HEK293T (cell line): ENCODE measurements around the gene CDH4.

Source experiments
- CTCF ChIA-PET: fragments of 350-600 bp; formaldehyde crosslinking; extraction: SDS; loops from one replicate; lab custom pipeline; 2021; ENCODE audit warnings: antibody characterized with exemption, inconsistent platforms; lab: Yijun Ruan, JAX
- POLR2A ChIA-PET: fragments of 350-600 bp; formaldehyde crosslinking; extraction: SDS; loops from one replicate; lab custom pipeline; 2020; ENCODE audit warnings: antibody characterized with exemption, inconsistent platforms; lab: Yijun Ruan, JAX
- DNase-seq: peaks from one replicate; pipeline ENCODE4 v3.0.0; 2012; ENCODE audit warnings: mixed read lengths; ENCODE audit errors: extremely low spot score
- ARNT ChIP-seq: fragments of 450-650 bp; IDR thresholded peaks from 2 replicates; pipeline ENCODE4 v1.6.1; 2017; ENCODE audit warnings: mild to moderate bottlenecking
- BHLHE40 ChIP-seq: fragments of 450-650 bp; IDR thresholded peaks from 2 replicates; pipeline ENCODE4 v1.6.1; 2016; ENCODE audit warnings: mild to moderate bottlenecking, moderate library complexity, borderline replicate concordance
- CTBP1 ChIP-seq: fragments of 450-650 bp; IDR thresholded peaks from 2 replicates; pipeline ENCODE4 v1.6.1; 2016; ENCODE audit warnings: borderline replicate concordance
- ELF4 ChIP-seq: fragments of 450-650 bp; IDR thresholded peaks from 2 replicates; pipeline ENCODE4 v1.6.1; 2017; ENCODE audit warnings: antibody characterized with exemption
- FOXA1 ChIP-seq: fragments of 450-650 bp; IDR thresholded peaks from 2 replicates; pipeline ENCODE4 v1.6.1; 2016; ENCODE audit warnings: mild to moderate bottlenecking
- FOXK2 ChIP-seq: fragments of 450-650 bp; IDR thresholded peaks from 2 replicates; pipeline ENCODE4 v1.6.1; 2016; ENCODE audit warnings: mild to moderate bottlenecking
- FOXM1 ChIP-seq: fragments of 450-650 bp; IDR thresholded peaks from 2 replicates; pipeline ENCODE4 v1.6.1; 2017; ENCODE audit warnings: mild to moderate bottlenecking, borderline replicate concordance
- HDGF ChIP-seq: fragments of 450-650 bp; IDR thresholded peaks from 2 replicates; pipeline ENCODE4 v1.6.1; 2017; ENCODE audit warnings: antibody characterized with exemption, borderline replicate concordance
- L3MBTL2 ChIP-seq: fragments of 450-650 bp; conservative IDR thresholded peaks from 2 replicates; pipeline ENCODE4 v1.6.1; 2016; ENCODE audit warnings: mild to moderate bottlenecking
- LEF1 ChIP-seq: fragments of 450-650 bp; IDR thresholded peaks from 2 replicates; pipeline ENCODE4 v1.6.1; 2017; ENCODE audit warnings: mild to moderate bottlenecking, borderline replicate concordance
- NFRKB ChIP-seq: fragments of 450-650 bp; IDR thresholded peaks from 2 replicates; pipeline ENCODE4 v1.6.1; 2016; ENCODE audit warnings: mild to moderate bottlenecking, moderate library complexity
- SP1 ChIP-seq: fragments of 450-650 bp; IDR thresholded peaks from 2 replicates; pipeline ENCODE4 v1.6.1; 2017
- SUZ12 ChIP-seq: fragments of 450-650 bp; IDR thresholded peaks from 2 replicates; pipeline ENCODE4 v1.6.1; 2016; ENCODE audit warnings: mild to moderate bottlenecking
- TARDBP ChIP-seq: fragments of 450-650 bp; IDR thresholded peaks from 2 replicates; pipeline ENCODE4 v1.6.1; 2016
- ZNF384 ChIP-seq: fragments of 450-650 bp; IDR thresholded peaks from 2 replicates; pipeline ENCODE4 v1.6.1; 2016
- TF ChIP-seq, protein P1 (sequence below): fragments of 450-650 bp; IDR thresholded peaks from 2 replicates; pipeline ENCODE4 v1.6.1; 2016

Gene CDH4

DNA sequence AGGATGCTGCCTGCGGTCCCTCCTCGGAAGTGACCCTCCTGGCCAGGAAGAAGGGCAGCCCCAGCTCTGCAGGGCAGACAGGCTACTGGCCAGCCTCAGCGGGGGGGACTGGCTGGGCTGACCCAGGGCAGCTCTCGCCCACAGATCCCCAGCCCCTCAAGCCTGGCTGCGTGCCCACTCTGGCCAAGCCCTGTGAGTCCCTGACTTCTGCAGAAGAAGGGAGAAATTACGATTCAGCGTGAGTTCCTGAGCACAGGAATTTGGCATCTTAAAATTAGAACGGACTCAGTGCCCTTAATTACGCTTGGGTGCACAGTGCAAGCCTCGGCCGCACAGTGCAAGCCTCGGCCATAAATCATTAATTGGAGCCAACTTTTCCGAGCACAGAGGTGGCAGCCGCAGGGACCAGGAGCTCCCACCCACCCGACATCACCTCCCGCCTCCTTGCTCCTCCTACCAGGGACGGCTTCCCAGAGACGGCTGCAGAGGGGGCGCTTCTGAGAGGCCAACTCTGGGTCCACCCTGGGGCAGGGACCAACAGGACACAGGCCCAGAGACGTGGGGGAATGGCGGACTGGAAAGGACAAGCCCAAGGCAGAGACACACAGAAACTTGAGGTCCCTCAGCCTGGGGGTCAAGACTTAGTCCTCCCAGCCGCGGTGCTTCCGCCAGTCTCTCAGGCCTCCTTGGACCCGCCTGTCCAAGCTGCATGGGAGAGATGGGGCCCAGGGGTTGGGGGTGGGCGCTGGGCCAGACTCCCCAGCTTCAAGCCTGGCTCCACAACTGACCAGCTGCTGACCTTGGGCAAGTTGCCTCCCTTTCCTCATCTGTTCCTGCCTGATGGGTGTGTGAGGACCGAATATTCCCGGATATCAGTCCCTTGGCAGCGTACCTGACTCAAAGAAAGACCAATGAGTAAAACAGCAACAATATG is 648.2 kb downstream of the CDH4 start:
- ChIA-PET CTCF (no interaction called here), POLR2A (no interaction called here)
- TF ChIP-seq FOXK2 = no peak
- TF ChIP-seq HDGF = no peak
- TF ChIP-seq, protein P1, sequence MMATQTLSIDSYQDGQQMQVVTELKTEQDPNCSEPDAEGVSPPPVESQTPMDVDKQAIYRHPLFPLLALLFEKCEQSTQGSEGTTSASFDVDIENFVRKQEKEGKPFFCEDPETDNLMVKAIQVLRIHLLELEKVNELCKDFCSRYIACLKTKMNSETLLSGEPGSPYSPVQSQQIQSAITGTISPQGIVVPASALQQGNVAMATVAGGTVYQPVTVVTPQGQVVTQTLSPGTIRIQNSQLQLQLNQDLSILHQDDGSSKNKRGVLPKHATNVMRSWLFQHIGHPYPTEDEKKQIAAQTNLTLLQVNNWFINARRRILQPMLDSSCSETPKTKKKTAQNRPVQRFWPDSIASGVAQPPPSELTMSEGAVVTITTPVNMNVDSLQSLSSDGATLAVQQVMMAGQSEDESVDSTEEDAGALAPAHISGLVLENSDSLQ = no peak
- no peak for DNase-seq

DNA sequence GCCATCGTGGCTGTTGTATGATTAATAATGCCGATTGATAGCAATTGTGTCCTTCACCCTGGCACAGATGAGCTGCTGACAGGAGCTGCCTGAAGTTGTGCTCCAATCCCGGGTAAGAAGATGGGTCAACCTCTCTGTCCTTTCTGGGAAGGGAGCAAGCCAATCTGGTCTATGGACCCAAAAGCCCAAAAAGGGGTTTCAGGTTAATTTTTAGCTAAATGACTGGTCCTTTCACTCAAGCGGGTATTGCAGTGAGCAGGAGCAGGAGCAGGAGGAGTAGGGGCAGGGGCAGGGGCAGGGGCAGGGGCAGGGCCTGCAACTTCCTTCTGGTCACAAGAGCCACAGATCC is 648.9 kb downstream of the CDH4 start:
- ChIA-PET CTCF (no interaction called here), POLR2A (no interaction called here)
- no peak for DNase-seq
- TF ChIP-seq TARDBP (no peak), FOXM1 (no peak), HDGF (no peak), SUZ12 (no peak), L3MBTL2 (no peak)

GRCh38 chr20:61901392-61902220 is 649.5 kb downstream of the CDH4 start:
- TF ChIP-seq TARDBP = no peak
- DNase-seq = no peak
- CTCF ChIA-PET = no interaction called here
- POLR2A ChIA-PET = no interaction called here

GRCh38 chr20:61902221-61902869 is 650.3 kb downstream of the CDH4 start:
- DNase-seq = no peak
- TF ChIP-seq FOXM1 (no peak), SP1 (no peak), TARDBP (no peak), L3MBTL2 (no peak), ELF4 (no peak), LEF1 (no peak), CTBP1 (no peak), FOXA1 (no peak), NFRKB (no peak), ZNF384 (no peak), ARNT (no peak), SUZ12 (no peak)
- TF ChIP-seq, protein P1 = no peak
- CTCF ChIA-PET = no interaction called here
- POLR2A ChIA-PET = no interaction called here

- TF ChIP-seq FOXA1 (no peak), ELF4 (no peak), LEF1 (no peak), BHLHE40 (no peak), ARNT (no peak)
- DNase-seq = no peak
- ChIA-PET POLR2A (no interaction called here), CTCF (no interaction called here)
Observed at GRCh38 chr20:61903575-61904340, 651.7 kb downstream of the CDH4 start.

DNA sequence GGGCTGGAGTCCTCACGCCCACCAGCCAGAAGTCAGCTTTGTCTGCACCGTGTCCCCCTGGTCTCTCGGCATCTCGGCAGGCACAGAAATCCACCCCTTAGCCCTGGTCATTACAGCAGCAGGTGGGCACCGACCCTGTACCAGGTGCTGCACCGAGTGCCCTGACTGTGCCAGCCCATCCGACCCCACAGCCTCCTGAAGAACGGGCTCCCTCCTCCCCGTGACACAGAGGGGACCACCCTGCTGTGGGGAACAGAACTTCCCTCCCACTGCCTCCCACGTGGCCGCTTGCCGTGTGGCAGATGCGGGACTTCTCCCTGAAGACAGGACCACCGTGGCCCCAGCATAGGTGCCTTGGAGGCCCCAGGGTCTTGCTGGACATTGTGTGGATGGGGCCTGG is 652.4 kb downstream of the CDH4 start:
- TF ChIP-seq ARNT = no peak
- TF ChIP-seq LEF1 = no peak
- no peak for TF ChIP-seq FOXM1
- no peak for TF ChIP-seq ELF4
- no peak for TF ChIP-seq NFRKB
- TF ChIP-seq HDGF = no peak
- TF ChIP-seq, protein P1 = no peak
- no peak for TF ChIP-seq SP1
- no peak for TF ChIP-seq FOXK2
- no peak for TF ChIP-seq ZNF384
- no peak for TF ChIP-seq TARDBP
- TF ChIP-seq CTBP1 = no peak
- TF ChIP-seq L3MBTL2 = no peak
- CTCF ChIA-PET = no interaction called here
- DNase-seq = no peak
- POLR2A ChIA-PET = no interaction called here
